Activated CD4-positive, alpha-beta T cell treated with anti-CD3 and anti-CD28 coated beads for 48 hours (primary cell): ENCODE data around the gene ATP5F1B.
A peak's percentile ranks its signal among the peaks of the same experiment; 100 is the strongest.

Source experiments
- DNase-seq: peaks from one replicate; pipeline ENCODE4 v3.0.0-alpha.2; 2020

The ATP5F1B gene

DNA sequence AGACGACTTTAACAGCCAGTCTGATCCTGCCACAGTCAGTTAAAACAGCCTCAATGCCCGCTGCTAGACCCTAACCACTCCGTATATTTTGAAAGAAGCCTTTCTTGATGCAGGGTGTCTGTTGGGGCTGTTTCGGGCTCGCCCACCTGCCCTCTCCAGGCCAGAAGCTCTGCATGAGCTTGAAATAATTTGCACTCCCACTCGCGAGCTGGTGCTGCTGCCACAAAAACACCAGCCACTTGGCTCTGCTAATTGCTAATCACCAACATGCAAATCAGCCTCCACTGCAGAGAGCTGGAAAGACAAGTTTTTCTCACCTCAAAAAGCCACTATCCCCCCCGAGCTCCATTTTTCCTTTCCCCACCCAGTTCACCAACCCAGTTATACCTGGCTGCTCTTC, 31.2 kb downstream of the ATP5F1B start:
- no peak for DNase-seq

DNA sequence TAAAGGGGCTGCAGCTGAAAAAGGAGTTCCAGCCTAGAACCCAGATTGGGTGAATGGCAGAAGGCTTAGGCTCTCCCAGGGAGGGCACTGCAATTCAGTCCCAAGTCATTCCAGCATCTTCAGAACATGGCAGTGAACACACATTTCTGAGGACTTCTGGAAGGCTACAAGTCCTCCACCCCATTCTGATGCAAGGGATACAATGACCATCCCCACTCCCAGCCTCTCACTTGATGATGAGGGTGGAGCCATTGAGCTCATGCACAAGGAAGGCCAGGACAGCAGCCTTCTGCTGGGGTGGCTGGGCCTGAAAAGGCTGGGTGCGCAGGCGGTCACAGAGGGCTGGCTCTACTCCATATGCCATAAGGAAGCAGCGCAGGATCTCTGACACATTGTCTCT, 41.4 kb downstream of the ATP5F1B start:
- no peak for DNase-seq

DNA sequence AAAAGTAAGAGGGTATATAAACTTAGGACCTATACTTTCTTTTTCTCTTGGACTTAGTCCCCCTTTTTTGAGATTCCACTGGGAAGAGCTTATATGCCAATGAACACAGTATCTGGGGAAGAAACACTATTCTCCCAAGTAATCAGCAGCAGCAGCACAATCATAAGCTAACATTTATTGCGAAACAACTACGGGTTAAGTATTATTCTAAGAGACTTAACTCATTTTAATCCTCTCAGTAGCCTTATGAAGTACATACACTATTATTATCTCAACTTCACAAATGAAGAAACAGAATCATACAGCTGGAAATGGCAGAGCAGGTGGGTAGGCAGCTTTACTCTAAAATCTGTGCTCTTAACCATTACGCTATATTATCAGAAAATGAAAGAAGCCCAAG, 43.5 kb downstream of the ATP5F1B start:
- DNase-seq, result no peak

DNA sequence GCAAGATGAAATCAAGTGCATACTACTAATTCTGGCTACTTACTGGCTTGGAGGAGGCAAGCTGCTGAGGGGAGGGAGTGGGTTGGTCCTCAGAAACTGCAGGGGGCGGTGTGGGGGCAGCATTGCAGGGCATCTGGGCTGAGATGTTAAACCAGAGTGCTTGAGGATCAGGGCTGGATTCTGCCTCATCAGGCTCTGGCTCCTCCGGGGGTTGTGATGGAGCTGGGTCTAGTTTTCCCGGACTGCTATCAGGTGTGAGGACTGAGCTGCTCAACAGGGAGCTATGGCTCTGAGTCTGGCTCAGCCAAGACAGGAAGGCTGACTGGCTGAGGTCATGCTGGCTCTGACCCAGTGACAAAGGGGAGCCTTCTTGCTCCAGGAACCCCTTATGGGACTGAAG, 44.3 kb downstream of the ATP5F1B start:
- DNase-seq, result peak; percentile 35

DNA sequence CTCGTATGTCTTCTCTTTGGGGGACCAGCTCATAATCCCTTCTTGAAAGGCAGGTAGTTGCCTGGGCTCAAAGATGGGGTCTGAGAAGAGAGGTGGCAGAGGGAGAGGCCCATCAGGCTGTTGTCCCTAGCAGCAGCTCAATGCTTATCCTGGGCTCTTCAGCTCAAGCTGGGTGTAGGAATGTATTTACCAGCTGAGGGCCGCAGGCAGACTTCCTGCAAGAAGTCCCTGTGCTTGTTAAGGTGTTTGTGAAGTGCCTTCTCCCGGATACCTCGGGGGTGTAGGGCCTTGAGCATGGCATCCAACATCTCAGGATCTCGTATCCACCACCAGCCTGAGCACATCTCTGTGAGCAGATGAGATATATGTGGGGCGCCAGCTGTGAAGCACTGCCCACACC, 45.0 kb downstream of the ATP5F1B start:
- no peak for DNase-seq

DNA sequence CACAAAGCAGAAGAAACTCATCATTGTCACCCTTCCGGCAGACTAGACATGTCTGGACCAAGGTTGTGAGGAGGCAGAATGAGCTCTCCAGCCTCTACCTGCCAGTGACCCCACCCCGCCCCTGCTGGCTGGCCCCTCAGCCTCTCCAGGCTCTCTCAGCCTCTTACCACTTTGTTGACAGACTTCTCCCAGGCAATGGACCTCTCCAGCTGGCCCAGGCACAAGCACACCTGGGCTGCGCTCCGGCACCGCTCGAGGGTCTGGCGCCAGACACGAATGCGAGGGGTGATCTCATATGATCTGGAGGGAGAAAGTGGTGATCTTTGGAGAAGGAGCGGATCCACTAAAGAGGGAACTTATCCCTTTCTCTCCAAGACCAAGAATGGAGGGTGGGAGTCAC, 46.0 kb downstream of the ATP5F1B start:
- no peak for DNase-seq

DNA sequence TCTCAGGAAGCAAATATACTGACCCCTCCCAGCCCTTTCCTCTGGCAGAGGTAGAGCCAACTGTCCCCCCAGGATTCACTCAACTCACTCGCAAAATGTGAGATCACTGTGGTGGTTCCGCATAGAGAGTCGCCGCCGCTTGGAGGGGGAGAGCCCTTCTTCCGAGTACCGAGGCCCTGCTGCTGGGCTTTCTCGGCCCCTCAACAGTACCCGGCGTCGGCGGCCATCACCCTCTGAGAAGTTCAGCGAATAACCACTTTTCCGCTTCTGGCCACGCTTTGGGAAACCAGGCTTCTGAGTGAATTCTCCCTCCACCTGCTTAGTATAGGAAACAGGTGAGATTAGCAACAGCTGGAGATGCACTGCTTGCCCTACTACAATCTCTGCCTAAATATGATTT, 46.7 kb downstream of the ATP5F1B start:
- DNase-seq, result no peak

DNA sequence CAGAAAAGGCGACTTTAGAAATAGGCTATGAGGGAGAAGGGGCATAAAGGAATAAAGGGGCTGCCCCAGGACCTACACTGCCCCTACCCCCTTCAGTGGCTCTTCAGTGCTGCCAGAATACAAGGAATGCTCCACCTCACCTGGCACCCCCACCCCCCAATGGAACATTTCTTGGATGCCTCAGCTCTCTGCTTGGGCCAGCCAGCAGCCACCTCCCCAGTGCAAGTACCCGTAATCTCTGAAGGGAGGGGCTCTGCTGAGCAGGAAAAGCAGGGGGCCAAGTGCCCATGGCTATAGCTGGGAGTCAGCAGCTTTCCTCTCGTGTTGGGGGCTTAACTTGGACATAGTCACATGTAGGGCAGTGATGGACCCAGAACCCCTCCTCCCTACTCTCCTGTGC, 49.0 kb downstream of the ATP5F1B start:
- DNase-seq, result no peak

DNA sequence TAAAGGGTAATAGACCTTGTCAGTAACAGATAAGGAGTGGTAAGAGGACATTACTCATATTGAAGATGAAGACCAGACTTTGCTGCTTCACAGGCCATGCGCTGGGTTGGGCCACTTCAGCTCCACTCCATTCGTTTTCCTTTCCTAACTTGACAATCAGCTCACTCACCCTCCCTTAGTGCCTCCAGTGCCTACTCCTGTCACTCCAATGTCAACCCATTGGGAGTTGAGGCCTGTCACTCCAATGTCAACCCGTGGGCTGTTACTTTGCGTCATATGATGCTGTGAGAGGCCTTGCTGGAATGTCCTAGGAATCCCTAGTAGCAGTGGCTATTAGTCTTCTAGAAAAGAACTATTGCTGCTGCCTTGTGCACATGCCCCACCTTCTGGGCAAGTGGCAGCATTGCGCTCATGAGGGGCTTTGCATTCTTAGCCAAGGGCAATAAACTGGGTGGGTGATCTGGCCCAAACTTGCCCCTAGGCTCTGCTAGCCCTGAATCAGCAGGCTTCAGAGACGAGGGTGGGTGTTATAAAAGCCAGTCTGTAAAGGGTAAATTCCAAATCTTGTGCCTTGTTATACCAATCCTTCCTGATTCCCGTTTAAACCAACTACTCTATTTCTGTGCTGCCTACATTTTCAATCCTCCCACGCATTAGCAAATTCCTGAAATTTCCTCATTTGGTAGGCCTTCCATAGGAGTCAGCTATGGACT, 51.7 kb downstream of the ATP5F1B start:
- DNase-seq, result peak; percentile 73

DNA sequence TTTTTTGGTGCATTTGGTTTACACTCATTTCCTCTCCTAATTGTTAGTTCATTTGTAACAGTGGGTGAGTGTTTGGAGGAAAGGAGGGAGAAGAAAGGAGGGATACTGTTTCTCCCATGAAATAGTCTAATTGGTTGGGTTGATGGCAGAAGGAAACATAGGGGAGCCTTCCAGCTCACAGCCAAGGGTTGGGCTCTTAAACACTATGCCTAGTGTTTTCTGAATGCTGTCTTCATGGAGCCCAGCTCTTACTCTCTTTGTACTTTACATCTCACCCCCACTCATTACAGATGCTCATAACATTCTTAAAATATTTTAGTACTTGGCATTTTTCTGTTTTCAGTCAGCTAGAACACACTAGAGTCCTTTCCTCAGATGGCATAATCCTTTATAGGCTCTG, 53.8 kb downstream of the ATP5F1B start:
- DNase-seq, result no peak

DNA sequence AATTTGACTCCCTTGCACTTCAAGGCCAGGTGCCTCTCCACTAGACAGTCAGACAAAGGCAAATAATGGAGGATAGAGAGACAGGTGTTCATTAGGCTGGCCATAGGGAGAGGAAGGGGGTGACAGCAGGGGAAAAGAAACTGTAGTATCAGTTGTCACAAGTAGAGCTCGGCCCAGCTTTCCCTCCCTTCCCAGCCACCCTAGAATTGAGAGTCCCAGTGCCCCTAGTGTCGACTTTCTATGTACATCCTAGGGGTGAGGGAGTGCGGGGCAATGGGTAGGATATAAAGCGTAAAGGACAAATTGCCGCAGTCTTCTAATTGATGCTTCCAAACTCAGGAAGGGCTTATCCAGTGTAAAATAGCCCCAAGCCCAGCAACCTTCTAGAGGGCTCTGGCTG, 54.7 kb downstream of the ATP5F1B start:
- no peak for DNase-seq

DNA sequence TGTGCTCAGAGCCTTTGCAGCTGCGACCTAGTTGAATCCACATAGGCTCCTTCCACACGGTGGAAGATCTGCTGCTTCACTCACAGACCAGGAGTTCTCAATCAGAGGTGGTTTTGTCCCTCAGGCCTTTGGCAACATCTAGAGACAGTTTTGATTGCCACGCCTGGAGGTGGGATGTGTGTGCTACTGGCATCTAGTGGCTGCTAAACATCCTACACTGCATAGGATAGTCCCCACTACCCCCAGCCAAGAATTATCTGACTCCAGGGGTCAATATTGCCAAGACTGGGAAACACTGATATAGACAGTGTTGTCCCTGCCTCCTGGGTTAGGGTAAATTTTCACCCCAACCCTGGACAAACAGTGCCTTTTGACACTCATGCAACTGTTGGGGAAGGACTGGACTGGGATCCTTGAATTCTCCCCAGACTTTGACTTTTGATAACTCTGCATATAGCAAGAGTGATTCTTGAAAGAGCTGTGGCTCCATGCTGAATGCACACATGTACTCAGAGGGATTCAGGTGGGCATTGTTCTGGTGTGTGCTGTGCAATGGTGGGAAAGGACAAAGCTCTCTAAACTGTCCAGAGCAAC, 55.5 kb downstream of the ATP5F1B start:
- DNase-seq, result peak; percentile 39

DNA sequence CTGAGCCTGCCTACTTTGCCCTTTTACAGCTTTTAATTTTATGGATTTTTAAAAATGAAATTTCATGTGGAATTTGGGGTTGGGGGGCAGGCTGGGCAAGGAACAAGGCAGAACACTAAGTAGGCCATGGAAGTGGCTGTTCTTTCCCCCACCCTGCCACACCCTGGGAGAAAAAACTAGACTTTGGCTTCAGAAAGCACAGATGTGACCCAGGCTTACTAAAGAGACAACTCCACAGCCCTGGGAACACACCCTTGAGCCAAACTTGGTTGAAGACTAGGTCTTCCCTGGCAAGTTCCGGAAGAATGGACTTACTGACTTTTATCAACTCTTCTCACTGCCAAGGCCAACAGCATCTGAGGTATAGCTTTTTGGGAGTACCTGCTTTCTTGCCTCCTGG, 56.0 kb downstream of the ATP5F1B start:
- no peak for DNase-seq
